ENCODE measurements around the gene SYNE1. TPM values are rescaled to one million over a fixed set of nuclear protein-coding genes. Genes with fewer than 3 reads are reported as not detected.

Gene SYNE1
- total and polyA plus RNA-seq, 2 of the 8 experiments (the other 6 are each of a cell fraction or from before 2014, with no cell fraction given): 2.8 to 5.5 TPM

GRCh38 chr6:152543519-152543918, 93.6 kb downstream of the SYNE1 start:
- Histone ChIP-seq H4K5ac (ENCODE audit: insufficient read length, low read depth, low read length) (no peak overlapping the region), H3K9me3 (ENCODE audit: insufficient read depth in 2 of 2, low read depth in 1 of 2, low read length in 1 of 2) (no peaks in the 10 kb centered on the region), H2BK5ac (ENCODE audit: low read depth, low read length) (no peak overlapping the region), H4K91ac (replicated peaks; ENCODE audit: insufficient read length, low read length) (no peak overlapping the region), H3K4me1 (replicated peaks in 1 of 4; ENCODE audit: control insufficient read depth in 3 of 4, insufficient read depth in 4 of 4, low read length in 3 of 4) (no peaks in the 10 kb centered on the region), H3K56ac (replicated peaks; ENCODE audit: insufficient read length, low read depth, low read length) (no peak overlapping the region), H3K4me2 (ENCODE audit: insufficient read depth in 1 of 2, low read depth in 2 of 2, low read length in 2 of 2) (no peak overlapping the region), H2AFZ (ENCODE audit: low read length) (no peak overlapping the region), H3K23me2 (ENCODE audit: low read depth, low read length) (no peaks in the 10 kb centered on the region), H3K36me3 (ENCODE audit: control insufficient read depth in 2 of 4, insufficient read depth in 4 of 4, low read length in 3 of 4) (no peaks in the 10 kb centered on the region), H2AK5ac (ENCODE audit: low read depth, low read length) (no peak overlapping the region), H3K27ac (ENCODE audit: low read depth, low read length) (no peak overlapping the region), H2BK20ac (ENCODE audit: low read length) (no peak overlapping the region), H4K8ac (ENCODE audit: extremely low read depth, insufficient read depth, low read length) (no peak overlapping the region), H3K79me1 (ENCODE audit: low read depth, low read length) (no peaks in the 10 kb centered on the region), H3K14ac (ENCODE audit: insufficient read length) (no peak overlapping the region), H3K27me3 (replicated peaks in 1 of 4; ENCODE audit: control insufficient read depth in 3 of 4, extremely low read depth in 1 of 4, insufficient read depth in 3 of 4, low read length in 3 of 4) (no peaks in the 10 kb centered on the region), H3K9ac (replicated peaks in 1 of 4; ENCODE audit: extremely low read depth in 1 of 4, low read depth in 3 of 4, low read length in 3 of 4) (no peak overlapping the region), H2BK120ac (replicated peaks; ENCODE audit: low read depth, low read length) (no peak overlapping the region), H3K79me2 (ENCODE audit: control insufficient read depth in 1 of 2, insufficient read depth in 2 of 2, low read length in 2 of 2) (no peaks in the 10 kb centered on the region), H2BK12ac (ENCODE audit: low read depth, low read length) (no peak overlapping the region), H3K4ac (replicated peaks; ENCODE audit: insufficient read length, low read depth, low read length) (no peak overlapping the region), H3K23ac (ENCODE audit: insufficient read length) (no peak overlapping the region), H3K4me3 (ENCODE audit: extremely low read depth in 1 of 4, insufficient read depth in 2 of 4, low read depth in 3 of 4, low read length in 4 of 4) (no peak overlapping the region), H4K20me1 (replicated peaks in 1 of 2; ENCODE audit: control insufficient read depth in 1 of 2, insufficient read depth in 2 of 2, low read length in 2 of 2) (no peaks in the 10 kb centered on the region), H3K18ac (ENCODE audit: extremely low read depth, low read length) (no peak overlapping the region), H2BK15ac (ENCODE audit: low read length) (no peak overlapping the region)
- no peak for DNase-seq (ENCODE audit: low read depth in 1 of 2, low spot score in 2 of 2)
- FAIRE-seq: no peak
- ChIA-PET POLR2A (ENCODE audit: partially characterized antibody) (no interaction called here), CTCF (ENCODE audit: partially characterized antibody) (interaction anchor here (1.4 kb wide), 1 partner anchor 9 kb away, joined by 4 read pairs; no protein-coding TSS in a partner anchor)
- WGBS, 2 experiments (ENCODE audit: extremely low coverage in 1 of 2, insufficient coverage in 1 of 2, insufficient read length in 1 of 2, insufficient replicate concordance in 2 of 2, low coverage in 1 of 2, low lambda C conversion rate in 2 of 2, missing lambda C conversion rate in 1 of 2): 80% methylated on average over 2 of the region's 2 CpGs; no CpG with 5 or more reads in 1 of the 2 experiments
- TF ChIP-seq SAP30 (IDR thresholded peaks at IDR 0.05; ENCODE audit: insufficient read depth, insufficient replicate concordance, low read length) (no peak), CHD2 (IDR thresholded peaks at IDR 0.05; ENCODE audit: low read length) (no peak), KDM1A (IDR thresholded peaks at IDR 0.05; ENCODE audit: borderline replicate concordance, low read length) (no peak), POLR2A (IDR thresholded peaks at IDR 0.05; ENCODE audit: control extremely low read depth in 1 of 2, low read depth in 2 of 2, low read length in 2 of 2) (no peak), CTCF (IDR thresholded peaks at IDR 0.05; ENCODE audit: control extremely low read depth in 1 of 3, insufficient read depth in 1 of 3, low read depth in 1 of 3, low read length in 3 of 3) (no peak), ATF3 (IDR thresholded peaks at IDR 0.05; ENCODE audit: insufficient read depth, low read depth, low read length) (no peak), SP4 (IDR thresholded peaks at IDR 0.05; ENCODE audit: low read length) (no peak), POLR2AphosphoS5 (IDR thresholded peaks at IDR 0.05; ENCODE audit: low read depth, low read length) (no peak), CTBP2 (IDR thresholded peaks at IDR 0.05; ENCODE audit: borderline replicate concordance, insufficient read depth, insufficient read length, low read length) (no peak), JUN (IDR thresholded peaks at IDR 0.05; ENCODE audit: low read depth, low read length) (no peak), ASH2L (IDR thresholded peaks at IDR 0.05; ENCODE audit: low read length) (no peak), TBP (IDR thresholded peaks at IDR 0.05; ENCODE audit: low read depth, low read length) (no peak)

Measured in H1 (cell line).